HepG2 (cell line): Measurements from ENCODE around the gene NRBF2. TPM values are rescaled to one million over a fixed set of nuclear protein-coding genes. Genes with fewer than 3 reads are reported as not detected.

Experiments
- ATAC-seq: fragments of 200-7000 bp; cut with Tn5 transposase; 3 replicates; pipeline ENCODE4 v1.9.1; 2020; ENCODE audit warnings: mild to moderate bottlenecking, moderate library complexity
- BruUV-seq: library from RNA; stranded (reverse); fragments of 400-500 nt; replicated peaks from 2 replicates; lab custom pipeline; 2021; lab: Mats Ljungman, UMichigan
- CTCF ChIA-PET: fragments of 300-600 bp; formaldehyde crosslinking; extraction: SDS; loops from one replicate; lab custom pipeline; 2021; ENCODE audit warnings: low total read pairs, inconsistent platforms, low intra/inter-chr PET ratio; lab: Yijun Ruan, JAX
- POLR2A ChIA-PET: fragments of 350-600 bp; sonication (Branson Sonifier 250); formaldehyde crosslinking; loops from one replicate; lab custom pipeline; 2020; ENCODE audit warnings: antibody characterized with exemption, inconsistent platforms; lab: Yijun Ruan, JAX
- DNase-seq: peaks from one replicate; pipeline ENCODE4 v3.0.0-alpha.2; 2015; ENCODE audit warnings: low spot score
- FAIRE-seq: peaks from 3 replicates; lab custom pipeline; 2011; peaks lifted over from hg19 to GRCh38; lab: Jason Lieb, UNC
- H2AFZ ChIP-seq: one replicate; pipeline ENCODE4 v1.6.1; 2011; ENCODE audit warnings: low read length, inconsistent platforms
- H3K27ac ChIP-seq: fragments of 300-600 bp; 3 replicates; pipeline ENCODE4 v1.8.0; 2011; ENCODE audit warnings: mixed run types, mild to moderate bottlenecking, mixed read lengths, low read length, inconsistent platforms; ENCODE audit not compliant: insufficient read depth; ENCODE audit errors: extremely low read length
- H3K27me3 ChIP-seq, 2 experiments: fragments of 200-600 bp in 1 of 2; 2 replicates in 1 of 2; 3 replicates in 1 of 2; pipeline versions ENCODE4 v1.6.0 to v1.8.0; 2011; ENCODE audit warnings: low read length in 2 of 2, mild to moderate bottlenecking in 2 of 2, moderate library complexity in 2 of 2, inconsistent platforms in 1 of 2; ENCODE audit not compliant: insufficient read depth in 2 of 2, control insufficient read depth in 1 of 2
- H3K36me3 ChIP-seq, 2 experiments: fragments of 200-600 bp in 1 of 2; replicated peaks in 1 of 2; 2 replicates in 1 of 2; 3 replicates in 1 of 2; pipeline versions ENCODE4 v1.5.1 to v1.8.0; 2011; ENCODE audit warnings: low read length in 2 of 2, inconsistent platforms in 1 of 2; ENCODE audit not compliant: insufficient read depth in 2 of 2, control insufficient read depth in 1 of 2
- H3K4me1 ChIP-seq: 2 replicates; pipeline ENCODE4 v1.5.1; 2012; ENCODE audit warnings: low read length, inconsistent platforms; ENCODE audit not compliant: insufficient read depth
- H3K4me2 ChIP-seq: 2 replicates; pipeline ENCODE4 v1.6.0; 2011; ENCODE audit warnings: low read depth, low read length, inconsistent platforms
- H3K4me3 ChIP-seq, 3 experiments: fragments of 200-600 bp in 1 of 3; sonication (generic), shearing (Covaris generic) in 1 of 3; replicated peaks in 1 of 3; 2 replicates each; pipeline ENCODE4 v1.5.1; 2011 to 2016; ENCODE audit warnings: low read length in 3 of 3, inconsistent platforms in 2 of 3, low read depth in 2 of 3, mild to moderate bottlenecking in 2 of 3, control low read depth in 1 of 3, mixed read lengths in 1 of 3; ENCODE audit not compliant: insufficient read depth in 1 of 3
- H3K79me2 ChIP-seq: one replicate; pipeline ENCODE4 v1.6.1; 2011; ENCODE audit warnings: low read length, inconsistent platforms; ENCODE audit not compliant: insufficient read depth
- H3K9ac ChIP-seq: 2 replicates; pipeline ENCODE4 v1.6.0; 2011; ENCODE audit warnings: mild to moderate bottlenecking, low read depth, low read length, inconsistent platforms; ENCODE audit not compliant: insufficient read depth
- H3K9me3 ChIP-seq: 2 replicates; pipeline ENCODE4 v1.5.1; 2012; ENCODE audit warnings: mild to moderate bottlenecking, low read length
- H4K20me1 ChIP-seq: 2 replicates; pipeline ENCODE4 v1.6.0; 2011; ENCODE audit warnings: inconsistent platforms, mild to moderate bottlenecking, low read length, moderate library complexity; ENCODE audit not compliant: insufficient read depth
- FOXA3 ChIP-seq: IDR thresholded peaks from 2 replicates; pipeline ENCODE4 v1.6.1; 2016; ENCODE audit warnings: missing genetic modification reagents, missing compliant biosample characterization
- RARA ChIP-seq: IDR thresholded peaks from 2 replicates; pipeline ENCODE4 v1.6.1; 2016; ENCODE audit warnings: missing genetic modification reagents, missing compliant biosample characterization
- ZNF644 ChIP-seq: IDR thresholded peaks from 2 replicates; pipeline ENCODE4 v1.6.1; 2016; ENCODE audit warnings: low read depth
- WGBS: methylation state at CpG from one replicate; pipeline ENCODE4 v1.1.6; 2017; ENCODE audit warnings: low lambda C conversion rate; 5-methylcytosine and 5-hydroxymethylcytosine counted together
- in situ Hi-C: cut with HindIII; loops from 2 replicates; pipeline ENCODE4 v1.10.0; 2017; ENCODE audit warnings: low pct_unique_long_range_greater_than_20kb; ENCODE audit not compliant: extremely low pct_ligation_motif_present
- intact Hi-C: fragments of 100-400 bp; cut with micrococcal nuclease; formaldehyde crosslinking; loops from one replicate; pipeline ENCODE4 v1.10.0; 2022; ENCODE audit not compliant: unreplicated experiment
- polyA plus RNA-seq, 8 experiments: library from polyadenylated mRNA; depleted of rRNA in 3 of 8; stranded (reverse) in 7 of 8; unstranded in 1 of 8; fragments of >200 nt; fragmentation: Illumina TruSeq in 4 of 8; extraction: Trizol in 4 of 8; gene quantifications; 2 replicates each; pipeline versions ENCODE4 v1.2.1 to v1.2.3, GENCODE V29; 2011 to 2016; ENCODE audit warnings: low read depth in 4 of 8, missing spikeins in 1 of 8, mixed read lengths in 1 of 8; ENCODE audit not compliant: insufficient read depth in 1 of 8
- total RNA-seq, 5 experiments: library from RNA; depleted of rRNA; stranded (reverse); fragments of >200 nt; fragmentation: Illumina TruSeq; extraction: Trizol; gene quantifications; 2 replicates each; pipeline ENCODE4 v1.2.3, GENCODE V29; 2016; ENCODE audit warnings: low read depth in 1 of 5
- TF ChIP-seq, protein P1 (sequence below): sonication (generic); formaldehyde crosslinking; IDR thresholded peaks from 2 replicates; pipeline ENCODE4 v1.8.0; 2022; ENCODE audit warnings: missing genetic modification reagents, mild to moderate bottlenecking, borderline replicate concordance
- TF ChIP-seq, protein P2 (sequence below): sonication (generic); formaldehyde crosslinking; IDR thresholded peaks from 2 replicates; pipeline ENCODE4 v1.4.0; 2020; ENCODE audit warnings: missing genetic modification reagents, borderline replicate concordance

Gene NRBF2
- total and polyA plus RNA-seq, 2 of the 13 experiments (the other 11 are each of a cell fraction or from before 2014, with no cell fraction given) = 20.0 to 28.4 TPM

DNA sequence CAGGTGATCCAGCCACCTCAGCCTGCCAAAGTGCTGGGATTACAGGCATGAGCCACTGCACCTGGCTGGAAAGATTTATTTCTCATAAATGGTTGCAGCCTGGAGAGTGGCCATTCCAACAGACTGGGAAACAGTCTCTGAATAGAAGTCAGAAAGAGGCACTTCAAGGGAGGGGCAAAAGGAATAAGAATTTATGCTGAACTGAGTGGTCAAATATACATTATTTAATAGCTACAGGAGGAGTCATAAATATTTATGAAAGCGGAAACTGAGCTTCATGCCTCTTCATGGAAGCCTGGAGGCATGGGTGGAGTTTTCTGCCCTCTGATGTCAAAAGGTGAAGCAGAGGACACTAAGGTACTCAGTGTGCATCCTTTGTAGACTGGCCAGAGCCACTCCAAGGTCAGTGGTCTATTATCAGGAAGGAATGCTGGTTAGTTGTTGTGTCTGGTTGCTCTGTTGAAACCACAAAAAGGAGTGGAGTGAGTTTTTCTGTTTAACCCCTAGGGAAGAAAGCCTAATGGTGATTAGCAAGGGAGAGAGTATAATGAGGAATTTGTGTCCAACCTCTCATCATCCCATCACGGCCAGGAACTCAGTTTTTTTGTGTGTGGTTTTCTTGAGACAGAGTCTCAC is 9.3 kb upstream of the NRBF2 start:
- Histone ChIP-seq H3K4me1 (no peaks in the 10 kb centered on the region), H3K4me2 (no peak overlapping the region), H2AFZ (no peak overlapping the region)
- CTCF ChIA-PET = no interaction called here
- TF ChIP-seq, protein P1, sequence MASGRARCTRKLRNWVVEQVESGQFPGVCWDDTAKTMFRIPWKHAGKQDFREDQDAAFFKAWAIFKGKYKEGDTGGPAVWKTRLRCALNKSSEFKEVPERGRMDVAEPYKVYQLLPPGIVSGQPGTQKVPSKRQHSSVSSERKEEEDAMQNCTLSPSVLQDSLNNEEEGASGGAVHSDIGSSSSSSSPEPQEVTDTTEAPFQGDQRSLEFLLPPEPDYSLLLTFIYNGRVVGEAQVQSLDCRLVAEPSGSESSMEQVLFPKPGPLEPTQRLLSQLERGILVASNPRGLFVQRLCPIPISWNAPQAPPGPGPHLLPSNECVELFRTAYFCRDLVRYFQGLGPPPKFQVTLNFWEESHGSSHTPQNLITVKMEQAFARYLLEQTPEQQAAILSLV (CRISPR knock-in tag) = no peak
- peak; percentile 68 for TF ChIP-seq RARA
- TF ChIP-seq, all 625 proteins: peak for 1
- Histone ChIP-seq H3K4me3 (no peak overlapping the region), H3K27ac (no peak overlapping the region), H3K27me3 (no peaks in the 10 kb centered on the region), H3K36me3 (no peaks in the 10 kb centered on the region), H3K9ac (no peak overlapping the region), H3K9me3 (no peaks in the 10 kb centered on the region), H3K79me2 (no peaks in the 10 kb centered on the region), H4K20me1 (no peaks in the 10 kb centered on the region)
- no peak for FAIRE-seq
- 19% methylated on average over 2 of the region's 2 CpGs for WGBS
- POLR2A ChIA-PET = interaction anchor here (1.0 kb wide), 1 partner anchor 9 kb away, joined by 3 read pairs; no protein-coding TSS in a partner anchor
- intact Hi-C loops = no loop called here
- in situ Hi-C loops = no loop called here
- BruUV-seq = no TSS peak
- ATAC-seq = no peak
- DNase-seq = no peak

DNA sequence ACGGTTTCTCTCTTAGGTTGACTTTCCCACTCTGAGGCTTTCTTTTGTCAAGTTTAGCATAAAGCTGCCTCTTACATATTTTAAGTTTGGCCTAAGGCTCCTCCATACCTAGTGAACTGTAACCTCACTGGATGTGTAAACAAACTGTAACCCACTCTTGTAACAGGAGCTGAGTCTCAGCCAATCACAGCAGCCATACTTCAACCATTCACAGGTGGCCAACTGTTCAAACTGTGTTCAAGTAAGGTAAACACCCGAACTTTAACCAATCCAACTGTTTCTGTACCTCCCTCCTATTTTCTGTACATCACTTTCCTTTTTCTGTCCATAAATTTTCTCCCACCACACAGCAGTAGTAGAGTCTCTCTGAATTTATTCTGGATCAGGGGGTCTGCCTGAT is 7.7 kb upstream of the NRBF2 start:
- no TSS peak for BruUV-seq
- Histone ChIP-seq H3K9me3 (no peaks in the 10 kb centered on the region), H3K9ac (no peak overlapping the region), H3K4me1 (no peaks in the 10 kb centered on the region), H3K4me2 (no peak overlapping the region), H3K36me3 (no peaks in the 10 kb centered on the region), H3K4me3 (no peak overlapping the region)
- ATAC-seq (no peak), FAIRE-seq (no peak)
- CTCF ChIA-PET = no interaction called here
- intact Hi-C loops = no loop called here
- TF ChIP-seq FOXA3 (CRISPR knock-in tag) = 0 out of 2 replicates have a peak, but pooled peaks have one; percentile 25
- no peak for TF ChIP-seq ZNF644 (CRISPR knock-in tag)
- TF ChIP-seq, protein P2, sequence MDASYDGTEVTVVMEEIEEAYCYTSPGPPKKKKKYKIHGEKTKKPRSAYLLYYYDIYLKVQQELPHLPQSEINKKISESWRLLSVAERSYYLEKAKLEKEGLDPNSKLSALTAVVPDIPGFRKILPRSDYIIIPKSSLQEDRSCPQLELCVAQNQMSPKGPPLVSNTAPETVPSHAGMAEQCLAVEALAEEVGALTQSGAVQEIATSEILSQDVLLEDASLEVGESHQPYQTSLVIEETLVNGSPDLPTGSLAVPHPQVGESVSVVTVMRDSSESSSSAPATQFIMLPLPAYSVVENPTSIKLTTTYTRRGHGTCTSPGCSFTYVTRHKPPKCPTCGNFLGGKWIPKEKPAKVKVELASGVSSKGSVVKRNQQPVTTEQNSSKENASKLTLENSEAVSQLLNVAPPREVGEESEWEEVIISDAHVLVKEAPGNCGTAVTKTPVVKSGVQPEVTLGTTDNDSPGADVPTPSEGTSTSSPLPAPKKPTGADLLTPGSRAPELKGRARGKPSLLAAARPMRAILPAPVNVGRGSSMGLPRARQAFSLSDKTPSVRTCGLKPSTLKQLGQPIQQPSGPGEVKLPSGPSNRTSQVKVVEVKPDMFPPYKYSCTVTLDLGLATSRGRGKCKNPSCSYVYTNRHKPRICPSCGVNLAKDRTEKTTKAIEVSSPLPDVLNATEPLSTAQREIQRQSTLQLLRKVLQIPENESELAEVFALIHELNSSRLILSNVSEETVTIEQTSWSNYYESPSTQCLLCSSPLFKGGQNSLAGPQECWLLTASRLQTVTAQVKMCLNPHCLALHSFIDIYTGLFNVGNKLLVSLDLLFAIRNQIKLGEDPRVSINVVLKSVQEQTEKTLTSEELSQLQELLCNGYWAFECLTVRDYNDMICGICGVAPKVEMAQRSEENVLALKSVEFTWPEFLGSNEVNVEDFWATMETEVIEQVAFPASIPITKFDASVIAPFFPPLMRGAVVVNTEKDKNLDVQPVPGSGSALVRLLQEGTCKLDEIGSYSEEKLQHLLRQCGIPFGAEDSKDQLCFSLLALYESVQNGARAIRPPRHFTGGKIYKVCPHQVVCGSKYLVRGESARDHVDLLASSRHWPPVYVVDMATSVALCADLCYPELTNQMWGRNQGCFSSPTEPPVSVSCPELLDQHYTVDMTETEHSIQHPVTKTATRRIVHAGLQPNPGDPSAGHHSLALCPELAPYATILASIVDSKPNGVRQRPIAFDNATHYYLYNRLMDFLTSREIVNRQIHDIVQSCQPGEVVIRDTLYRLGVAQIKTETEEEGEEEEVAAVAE = 0 out of 2 replicates have a peak, but pooled peaks have one; percentile 47
- TF ChIP-seq, all 625 proteins: peak for 2
- 40% methylated on average over 2 of the region's 2 CpGs for WGBS
- Histone ChIP-seq H3K79me2 (no peaks in the 10 kb centered on the region), H4K20me1 (no peaks in the 10 kb centered on the region), H3K27me3 (no peaks in the 10 kb centered on the region), H2AFZ (peak overlapping the region; percentile 44), H3K27ac (no peak overlapping the region)
- POLR2A ChIA-PET = no interaction called here
- no peak for DNase-seq
- in situ Hi-C loops = no loop called here
